HepG2 (cell line): ENCODE data around the gene HMMR. TPM values are rescaled to one million over a fixed set of nuclear protein-coding genes. Genes with fewer than 3 reads are reported as not detected.
A peak's percentile ranks its signal among the peaks of the same experiment; 100 is the strongest.

Experiments used
- ATAC-seq: fragments of 200-7000 bp; cut with Tn5 transposase; 3 replicates; pipeline ENCODE4 v1.9.1; 2020; ENCODE audit warnings: mild to moderate bottlenecking, moderate library complexity
- BruUV-seq: library from RNA; stranded (reverse); fragments of 400-500 nt; replicated peaks from 2 replicates; lab custom pipeline; 2021; lab: Mats Ljungman, UMichigan
- CTCF ChIA-PET: fragments of 300-600 bp; formaldehyde crosslinking; extraction: SDS; loops from one replicate; lab custom pipeline; 2021; ENCODE audit warnings: low total read pairs, inconsistent platforms, low intra/inter-chr PET ratio; lab: Yijun Ruan, JAX
- POLR2A ChIA-PET: fragments of 350-600 bp; sonication (Branson Sonifier 250); formaldehyde crosslinking; loops from one replicate; lab custom pipeline; 2020; ENCODE audit warnings: antibody characterized with exemption, inconsistent platforms; lab: Yijun Ruan, JAX
- DNase-seq: peaks from one replicate; pipeline ENCODE4 v3.0.0-alpha.2; 2015; ENCODE audit warnings: low spot score
- FAIRE-seq: peaks from 3 replicates; lab custom pipeline; 2011; peaks lifted over from hg19 to GRCh38; lab: Jason Lieb, UNC
- H2AFZ ChIP-seq: one replicate; pipeline ENCODE4 v1.6.1; 2011; ENCODE audit warnings: low read length, inconsistent platforms
- H3K27ac ChIP-seq: fragments of 300-600 bp; 3 replicates; pipeline ENCODE4 v1.8.0; 2011; ENCODE audit warnings: mixed run types, mild to moderate bottlenecking, mixed read lengths, low read length, inconsistent platforms; ENCODE audit not compliant: insufficient read depth; ENCODE audit errors: extremely low read length
- H3K27me3 ChIP-seq, 2 experiments: fragments of 200-600 bp in 1 of 2; 2 replicates in 1 of 2; 3 replicates in 1 of 2; pipeline versions ENCODE4 v1.6.0 to v1.8.0; 2011; ENCODE audit warnings: low read length in 2 of 2, mild to moderate bottlenecking in 2 of 2, moderate library complexity in 2 of 2, inconsistent platforms in 1 of 2; ENCODE audit not compliant: insufficient read depth in 2 of 2, control insufficient read depth in 1 of 2
- H3K36me3 ChIP-seq, 2 experiments: fragments of 200-600 bp in 1 of 2; replicated peaks in 1 of 2; 2 replicates in 1 of 2; 3 replicates in 1 of 2; pipeline versions ENCODE4 v1.5.1 to v1.8.0; 2011; ENCODE audit warnings: low read length in 2 of 2, inconsistent platforms in 1 of 2; ENCODE audit not compliant: insufficient read depth in 2 of 2, control insufficient read depth in 1 of 2
- H3K4me1 ChIP-seq: 2 replicates; pipeline ENCODE4 v1.5.1; 2012; ENCODE audit warnings: low read length, inconsistent platforms; ENCODE audit not compliant: insufficient read depth
- H3K4me2 ChIP-seq: 2 replicates; pipeline ENCODE4 v1.6.0; 2011; ENCODE audit warnings: low read depth, low read length, inconsistent platforms
- H3K4me3 ChIP-seq, 3 experiments: fragments of 200-600 bp in 1 of 3; sonication (generic), shearing (Covaris generic) in 1 of 3; replicated peaks in 1 of 3; 2 replicates each; pipeline ENCODE4 v1.5.1; 2011 to 2016; ENCODE audit warnings: low read length in 3 of 3, inconsistent platforms in 2 of 3, low read depth in 2 of 3, mild to moderate bottlenecking in 2 of 3, control low read depth in 1 of 3, mixed read lengths in 1 of 3; ENCODE audit not compliant: insufficient read depth in 1 of 3
- H3K79me2 ChIP-seq: one replicate; pipeline ENCODE4 v1.6.1; 2011; ENCODE audit warnings: low read length, inconsistent platforms; ENCODE audit not compliant: insufficient read depth
- H3K9ac ChIP-seq: 2 replicates; pipeline ENCODE4 v1.6.0; 2011; ENCODE audit warnings: mild to moderate bottlenecking, low read depth, low read length, inconsistent platforms; ENCODE audit not compliant: insufficient read depth
- H3K9me3 ChIP-seq: 2 replicates; pipeline ENCODE4 v1.5.1; 2012; ENCODE audit warnings: mild to moderate bottlenecking, low read length
- H4K20me1 ChIP-seq: 2 replicates; pipeline ENCODE4 v1.6.0; 2011; ENCODE audit warnings: inconsistent platforms, mild to moderate bottlenecking, low read length, moderate library complexity; ENCODE audit not compliant: insufficient read depth
- HBP1 ChIP-seq: IDR thresholded peaks from 2 replicates; pipeline ENCODE4 v1.6.1; 2016; ENCODE audit warnings: low read depth, control low read depth
- PBX2 ChIP-seq: IDR thresholded peaks from 2 replicates; pipeline ENCODE4 v1.6.1; 2016; ENCODE audit warnings: control low read depth
- SMARCE1 ChIP-seq: fragments of 450-650 bp; IDR thresholded peaks from 2 replicates; pipeline ENCODE4 v1.6.1; 2017; ENCODE audit warnings: borderline replicate concordance
- ZNF546 ChIP-seq: sonication (generic); formaldehyde crosslinking; conservative IDR thresholded peaks from 2 replicates; pipeline ENCODE4 v1.8.1; 2023; ENCODE audit warnings: mild to moderate bottlenecking, missing genetic modification reagents
- ZNF704 ChIP-seq: sonication (generic); formaldehyde crosslinking; IDR thresholded peaks from 2 replicates; pipeline ENCODE4 v1.8.1; 2023; ENCODE audit warnings: mild to moderate bottlenecking, inconsistent platforms, moderate library complexity, missing genetic modification reagents, borderline replicate concordance
- ZNF770 ChIP-seq: sonication (generic); formaldehyde crosslinking; IDR thresholded peaks from 2 replicates; pipeline ENCODE4 v1.5.0; 2020; ENCODE audit warnings: mild to moderate bottlenecking, missing genetic modification reagents
- WGBS: methylation state at CpG from one replicate; pipeline ENCODE4 v1.1.6; 2017; ENCODE audit warnings: low lambda C conversion rate; 5-methylcytosine and 5-hydroxymethylcytosine counted together
- in situ Hi-C: cut with HindIII; loops from 2 replicates; pipeline ENCODE4 v1.10.0; 2017; ENCODE audit warnings: low pct_unique_long_range_greater_than_20kb; ENCODE audit not compliant: extremely low pct_ligation_motif_present
- intact Hi-C: fragments of 100-400 bp; cut with micrococcal nuclease; formaldehyde crosslinking; loops from one replicate; pipeline ENCODE4 v1.10.0; 2022; ENCODE audit not compliant: unreplicated experiment
- polyA plus RNA-seq, 8 experiments: library from polyadenylated mRNA; depleted of rRNA in 3 of 8; stranded (reverse) in 7 of 8; unstranded in 1 of 8; fragments of >200 nt; fragmentation: Illumina TruSeq in 4 of 8; extraction: Trizol in 4 of 8; gene quantifications; 2 replicates each; pipeline versions ENCODE4 v1.2.1 to v1.2.3, GENCODE V29; 2011 to 2016; ENCODE audit warnings: low read depth in 4 of 8, missing spikeins in 1 of 8, mixed read lengths in 1 of 8; ENCODE audit not compliant: insufficient read depth in 1 of 8
- total RNA-seq, 5 experiments: library from RNA; depleted of rRNA; stranded (reverse); fragments of >200 nt; fragmentation: Illumina TruSeq; extraction: Trizol; gene quantifications; 2 replicates each; pipeline ENCODE4 v1.2.3, GENCODE V29; 2016; ENCODE audit warnings: low read depth in 1 of 5

Gene HMMR
- total and polyA plus RNA-seq, 2 of the 13 experiments (the other 11 are each of a cell fraction or from before 2014, with no cell fraction given) = 8.5 to 48.3 TPM

GRCh38 chr5:163437309-163438182, 22.9 kb upstream of the HMMR start, which contains the start of gene CCNG1 (continued):
- no peak for TF ChIP-seq HBP1 (CRISPR knock-in tag)
- no peak for TF ChIP-seq ZNF546
- no peak for TF ChIP-seq SMARCE1
- TF ChIP-seq ZNF704 (CRISPR knock-in tag) = no peak

GRCh38 chr5:163439092-163439425, 21.4 kb upstream of the HMMR start:
- ATAC-seq (no peak), DNase-seq (no peak), FAIRE-seq (no peak)
- Histone ChIP-seq H3K9me3 (no peaks in the 10 kb centered on the region), H4K20me1 (peaks cover 34% of the 10 kb centered on the region), H3K36me3 (peaks cover 1 to 35% of the 10 kb centered on the region in 2 experiments; a peak in 3 of 5 replicates), H3K27me3 (no peaks in the 10 kb centered on the region; a peak in 1 of 5 replicates), H3K4me1 (peaks cover 44% of the 10 kb centered on the region), H3K4me2 (peak overlapping the region; percentile 84), H3K9ac (peak overlapping the region; percentile 96), H3K79me2 (peaks cover 44% of the 10 kb centered on the region), H3K27ac (no peak overlapping the region), H2AFZ (no peak overlapping the region), H3K4me3 (peak overlapping the region; percentile 89 to 95 (median 91))
- BruUV-seq = no TSS peak
- 0 out of 2 replicates have a peak, but pooled peaks have one; percentile 5 for TF ChIP-seq ZNF770 (CRISPR knock-in tag)
- no peak for TF ChIP-seq PBX2 (CRISPR knock-in tag)
- in situ Hi-C loops = no loop called here
- POLR2A ChIA-PET = interaction anchor here (1.7 to 9.3 kb wide), 3 partner anchors 10 to 64 kb away, joined by 3 to 182 read pairs (median 11); partner anchors contain the start of genes HMMR and NUDCD2
- intact Hi-C loops = no loop called here
- WGBS = 23% methylated on average over 2 of the region's 2 CpGs
- CTCF ChIA-PET = no interaction called here
